Gastroesophageal sphincter (tissue), 4 donors: ENCODE results near the gene SPEF2. TPM values are rescaled to one million over a fixed set of nuclear protein-coding genes. Genes with fewer than 3 reads are reported as not detected.

Source experiments
- ATAC-seq: fragments of 150-250 bp; one replicate; pipeline ENCODE4 v1.9.1; 2016; ENCODE audit warnings: mild to moderate bottlenecking, moderate library complexity
- H3K27ac ChIP-seq, 4 donors: fragments of 200-600 bp; sonication (generic) in 3 of 4; 1 replicate in 3 of 4; 2 replicates in 1 of 4; pipeline ENCODE4 v1.5.1; 2016 to 2019
- H3K27me3 ChIP-seq: fragments of 200-600 bp; sonication (generic); one replicate; pipeline ENCODE4 v1.5.1; 2019
- H3K36me3 ChIP-seq, 2 donors: fragments of 200-600 bp; sonication (generic); one replicate each; pipeline ENCODE4 v1.5.1; 2019; ENCODE audit warnings: control low read depth in 1 of 2
- H3K4me1 ChIP-seq, 3 donors: fragments of 200-600 bp; sonication (generic); 1 replicate in 2 of 3; 2 replicates in 1 of 3; pipeline ENCODE4 v1.5.1; 2016 to 2019; ENCODE audit warnings: control low read depth in 2 of 3
- H3K4me3 ChIP-seq, 2 donors: fragments of 200-600 bp; sonication (generic); one replicate each; pipeline ENCODE4 v1.5.1; 2019; ENCODE audit warnings: mild to moderate bottlenecking in 1 of 2, moderate library complexity in 1 of 2
- H3K9me3 ChIP-seq, 3 donors: fragments of 200-600 bp; sonication (generic); one replicate each; pipeline ENCODE4 v1.5.1; 2017 to 2019; ENCODE audit warnings: control low read depth in 2 of 3
- CTCF ChIP-seq, 4 experiments: fragments of 200-600 bp in 2 of 4; fragments of 450-650 bp in 2 of 4; sonication (generic) in 1 of 4; IDR thresholded peaks; one replicate each; pipeline ENCODE4 v1.5.1; 2017 to 2019; ENCODE audit warnings: antibody characterized with exemption in 4 of 4, mild to moderate bottlenecking in 2 of 4, moderate library complexity in 2 of 4
- EP300 ChIP-seq: sonication (generic); formaldehyde crosslinking; IDR thresholded peaks from one replicate; pipeline ENCODE4 v1.6.1; 2017; ENCODE audit warnings: antibody characterized with exemption, mild to moderate bottlenecking
- POLR2A ChIP-seq, 2 donors: fragments of 450-650 bp; IDR thresholded peaks; one replicate each; pipeline ENCODE4 v1.6.1; 2017; ENCODE audit warnings: antibody characterized with exemption in 2 of 2, mild to moderate bottlenecking in 2 of 2, moderate library complexity in 1 of 2
- POLR2AphosphoS5 ChIP-seq: sonication (generic); formaldehyde crosslinking; IDR thresholded peaks from one replicate; pipeline ENCODE4 v1.6.1; 2017; ENCODE audit warnings: antibody characterized with exemption
- WGBS, 2 donors: methylation state at CpG; one replicate each; pipeline ENCODE4 v1.1.5; 2018; ENCODE audit warnings: low coverage in 1 of 2; 5-methylcytosine and 5-hydroxymethylcytosine counted together
- total RNA-seq, 4 donors: library from RNA; depleted of rRNA; stranded (reverse); fragments of >200 nt; gene quantifications; one replicate each; pipeline ENCODE4 v1.1.0, GENCODE V29; 2016

SPEF2 gene
- total RNA-seq, 4 donors from 2014 or later: 2.1 to 5.8 (median 3.1) TPM

GRCh38 chr5:35679357-35679756 lies 61.7 kb downstream of the SPEF2 start:
- Histone ChIP-seq H3K4me1 (no peaks in the 10 kb centered on the region), H3K9me3 (no peaks in the 10 kb centered on the region), H3K36me3 (no peaks in the 10 kb centered on the region), H3K4me3 (no peak overlapping the region), H3K27me3 (no peaks in the 10 kb centered on the region), H3K27ac (no peak overlapping the region)
- 57 to 92% methylated on average over 1 of the region's 1 CpG for WGBS, 2 donors
- ATAC-seq: no peak
- TF ChIP-seq POLR2AphosphoS5 (no peak), POLR2A (IDR thresholded peaks at IDR 0.05) (no peak), EP300 (no peak), CTCF (IDR thresholded peaks at IDR 0.05) (no peak)

- 56 to 81% methylated on average over 1 of the region's 1 CpG for WGBS, 2 donors
Observed at GRCh38 chr5:35681911-35682310, 64.2 kb downstream of the SPEF2 start.

GRCh38 chr5:35683466-35683865 lies 65.8 kb downstream of the SPEF2 start:
- Histone ChIP-seq H3K36me3 (no peaks in the 10 kb centered on the region), H3K27ac (no peak overlapping the region), H3K4me1 (no peaks in the 10 kb centered on the region), H3K4me3 (no peak overlapping the region), H3K27me3 (no peaks in the 10 kb centered on the region), H3K9me3 (no peaks in the 10 kb centered on the region)
- no peak for ATAC-seq
- TF ChIP-seq POLR2A (IDR thresholded peaks at IDR 0.05): no peak
- TF ChIP-seq POLR2AphosphoS5: no peak
- TF ChIP-seq CTCF (IDR thresholded peaks at IDR 0.05): no peak
- TF ChIP-seq EP300: no peak
- 87% methylated on average over 5 of the region's 6 CpGs; no CpG with 5 or more reads in 1 of the 2 donors for WGBS, 2 donors

More at GRCh38 chr5:35681911-35682310, 64.2 kb downstream of the SPEF2 start:
- no peak overlapping the region for H3K27ac ChIP-seq
- H3K4me3 ChIP-seq: no peak overlapping the region
- no peak for ATAC-seq
- H3K4me1 ChIP-seq: no peaks in the 10 kb centered on the region
- H3K27me3 ChIP-seq: no peaks in the 10 kb centered on the region
- TF ChIP-seq POLR2A (IDR thresholded peaks at IDR 0.05) (no peak), EP300 (no peak)
- H3K36me3 ChIP-seq: no peaks in the 10 kb centered on the region
- no peaks in the 10 kb centered on the region for H3K9me3 ChIP-seq

- Histone ChIP-seq H3K36me3 (no peaks in the 10 kb centered on the region), H3K9me3 (no peaks in the 10 kb centered on the region), H3K27me3 (no peaks in the 10 kb centered on the region), H3K4me1 (no peaks in the 10 kb centered on the region), H3K27ac (no peak overlapping the region), H3K4me3 (no peak overlapping the region)
- ATAC-seq: no peak
- TF ChIP-seq EP300 (no peak), CTCF (IDR thresholded peaks at IDR 0.05) (no peak), POLR2AphosphoS5 (no peak), POLR2A (IDR thresholded peaks at IDR 0.05) (no peak)
- WGBS, 2 donors: 62 to 77% methylated on average over 1 of the region's 1 CpG
Observed at GRCh38 chr5:35685161-35685560, 67.5 kb downstream of the SPEF2 start.

GRCh38 chr5:35687961-35688360 lies 70.3 kb downstream of the SPEF2 start:
- 67 to 83% methylated on average over 2 of the region's 2 CpGs for WGBS, 2 donors
- Histone ChIP-seq H3K4me3 (no peak overlapping the region), H3K4me1 (no peaks in the 10 kb centered on the region), H3K36me3 (no peaks in the 10 kb centered on the region), H3K9me3 (no peaks in the 10 kb centered on the region), H3K27me3 (no peaks in the 10 kb centered on the region), H3K27ac (no peak overlapping the region)
- no peak for TF ChIP-seq POLR2AphosphoS5
- TF ChIP-seq POLR2A (IDR thresholded peaks at IDR 0.05): no peak
- TF ChIP-seq CTCF (IDR thresholded peaks at IDR 0.05): no peak
- TF ChIP-seq EP300: no peak
- no peak for ATAC-seq
